HepG2 (cell line): ENCODE results near the gene PLD1. TPM values are rescaled to one million over a fixed set of nuclear protein-coding genes. Genes with fewer than 3 reads are reported as not detected.

Source experiments
- AKAP8 ChIP-seq: sonication (generic); formaldehyde crosslinking; IDR thresholded peaks from 2 replicates; pipeline ENCODE4 v1.5.1; 2020; ENCODE audit warnings: mild to moderate bottlenecking, missing genetic modification reagents
- ARNT ChIP-seq: fragments of 450-650 bp; IDR thresholded peaks from 2 replicates; pipeline ENCODE4 v1.6.1; 2017
- DNMT1 ChIP-seq: sonication (generic); formaldehyde crosslinking; IDR thresholded peaks from 2 replicates; pipeline ENCODE4 v1.5.1; 2020; ENCODE audit warnings: mild to moderate bottlenecking, missing genetic modification reagents
- EHMT2 ChIP-seq: fragments of 200-600 bp; sonication (generic); IDR thresholded peaks from 2 replicates; pipeline ENCODE4 v1.7.0; 2017; ENCODE audit warnings: antibody characterized with exemption, low read depth, low read length, borderline replicate concordance
- KDM2A ChIP-seq: sonication (generic); formaldehyde crosslinking; IDR thresholded peaks from 2 replicates; pipeline ENCODE4 v1.4.0; 2020; ENCODE audit warnings: low read depth, missing genetic modification reagents, borderline replicate concordance
- KLF12 ChIP-seq: sonication (generic); formaldehyde crosslinking; IDR thresholded peaks from 2 replicates; pipeline ENCODE4 v1.4.0; 2020; ENCODE audit warnings: missing genetic modification reagents, borderline replicate concordance
- MAFG ChIP-seq: sonication (generic); formaldehyde crosslinking; IDR thresholded peaks from 2 replicates; pipeline ENCODE4 v1.5.1; 2020; ENCODE audit warnings: mild to moderate bottlenecking, missing genetic modification reagents
- MXD4 ChIP-seq: IDR thresholded peaks from 2 replicates; pipeline ENCODE4 v1.6.1; 2016; ENCODE audit warnings: mild to moderate bottlenecking, missing biosample characterization, missing genetic modification reagents
- NFE2L1 ChIP-seq: sonication (generic); formaldehyde crosslinking; IDR thresholded peaks from 2 replicates; pipeline ENCODE4 v1.4.0; 2020; ENCODE audit warnings: missing genetic modification reagents, mild to moderate bottlenecking, borderline replicate concordance
- THAP9 ChIP-seq: sonication (generic); formaldehyde crosslinking; IDR thresholded peaks from 2 replicates; pipeline ENCODE4; 2020; ENCODE audit warnings: missing genetic modification reagents, mild to moderate bottlenecking, borderline replicate concordance
- ZNF354B ChIP-seq: sonication (generic); formaldehyde crosslinking; IDR thresholded peaks from 2 replicates; pipeline ENCODE4 v1.8.0; 2022; ENCODE audit warnings: mild to moderate bottlenecking, missing genetic modification reagents
- ZNF556 ChIP-seq: sonication (generic); formaldehyde crosslinking; IDR thresholded peaks from 2 replicates; pipeline ENCODE4 v1.4.0; 2020; ENCODE audit warnings: mild to moderate bottlenecking, missing genetic modification reagents, borderline replicate concordance
- ZNF564 ChIP-seq: sonication (generic); formaldehyde crosslinking; IDR thresholded peaks from 2 replicates; pipeline ENCODE4 v1.8.1; 2023; ENCODE audit warnings: mild to moderate bottlenecking, missing genetic modification reagents
- ZNF639 ChIP-seq: conservative IDR thresholded peaks from 2 replicates; pipeline ENCODE4 v1.6.1; 2018; ENCODE audit warnings: missing genetic modification reagents
- ZNF746 ChIP-seq: sonication (generic); formaldehyde crosslinking; IDR thresholded peaks from 2 replicates; pipeline ENCODE4 v1.8.0; 2022; ENCODE audit warnings: mild to moderate bottlenecking, missing genetic modification reagents
- ZSCAN22 ChIP-seq: sonication (generic); formaldehyde crosslinking; IDR thresholded peaks from 2 replicates; pipeline ENCODE4 v1.4.0; 2020; ENCODE audit warnings: mild to moderate bottlenecking, missing genetic modification reagents
- polyA plus RNA-seq, 8 experiments: library from polyadenylated mRNA; depleted of rRNA in 3 of 8; stranded (reverse) in 7 of 8; unstranded in 1 of 8; fragments of >200 nt; fragmentation: Illumina TruSeq in 4 of 8; extraction: Trizol in 4 of 8; gene quantifications; 2 replicates each; pipeline versions ENCODE4 v1.2.1 to v1.2.3, GENCODE V29; 2011 to 2016; ENCODE audit warnings: low read depth in 4 of 8, missing spikeins in 1 of 8, mixed read lengths in 1 of 8; ENCODE audit not compliant: insufficient read depth in 1 of 8
- total RNA-seq, 5 experiments: library from RNA; depleted of rRNA; stranded (reverse); fragments of >200 nt; fragmentation: Illumina TruSeq; extraction: Trizol; gene quantifications; 2 replicates each; pipeline ENCODE4 v1.2.3, GENCODE V29; 2016; ENCODE audit warnings: low read depth in 1 of 5
- TF ChIP-seq, protein P1 (sequence below): sonication (generic); formaldehyde crosslinking; IDR thresholded peaks from 2 replicates; pipeline ENCODE4 v1.5.0; 2020; ENCODE audit warnings: missing genetic modification reagents
- TF ChIP-seq, protein P2 (sequence below): sonication (generic); formaldehyde crosslinking; IDR thresholded peaks from 2 replicates; pipeline ENCODE4 v1.4.0; 2020; ENCODE audit warnings: missing genetic modification reagents; ENCODE audit errors: not compliant biosample characterization
- TF ChIP-seq, protein P3 (sequence below): sonication (generic); formaldehyde crosslinking; IDR thresholded peaks from 2 replicates; pipeline ENCODE4 v1.4.0; 2020; ENCODE audit warnings: mild to moderate bottlenecking, missing genetic modification reagents
- TF ChIP-seq, protein P4 (sequence below): sonication (generic); formaldehyde crosslinking; IDR thresholded peaks from 2 replicates; pipeline ENCODE4 v1.8.0; 2023; ENCODE audit warnings: mild to moderate bottlenecking, missing genetic modification reagents

PLD1 gene
- total and polyA plus RNA-seq, 2 of the 13 experiments (the other 11 are each of a cell fraction or from before 2014, with no cell fraction given), result 27.1 to 59.4 TPM

DNA sequence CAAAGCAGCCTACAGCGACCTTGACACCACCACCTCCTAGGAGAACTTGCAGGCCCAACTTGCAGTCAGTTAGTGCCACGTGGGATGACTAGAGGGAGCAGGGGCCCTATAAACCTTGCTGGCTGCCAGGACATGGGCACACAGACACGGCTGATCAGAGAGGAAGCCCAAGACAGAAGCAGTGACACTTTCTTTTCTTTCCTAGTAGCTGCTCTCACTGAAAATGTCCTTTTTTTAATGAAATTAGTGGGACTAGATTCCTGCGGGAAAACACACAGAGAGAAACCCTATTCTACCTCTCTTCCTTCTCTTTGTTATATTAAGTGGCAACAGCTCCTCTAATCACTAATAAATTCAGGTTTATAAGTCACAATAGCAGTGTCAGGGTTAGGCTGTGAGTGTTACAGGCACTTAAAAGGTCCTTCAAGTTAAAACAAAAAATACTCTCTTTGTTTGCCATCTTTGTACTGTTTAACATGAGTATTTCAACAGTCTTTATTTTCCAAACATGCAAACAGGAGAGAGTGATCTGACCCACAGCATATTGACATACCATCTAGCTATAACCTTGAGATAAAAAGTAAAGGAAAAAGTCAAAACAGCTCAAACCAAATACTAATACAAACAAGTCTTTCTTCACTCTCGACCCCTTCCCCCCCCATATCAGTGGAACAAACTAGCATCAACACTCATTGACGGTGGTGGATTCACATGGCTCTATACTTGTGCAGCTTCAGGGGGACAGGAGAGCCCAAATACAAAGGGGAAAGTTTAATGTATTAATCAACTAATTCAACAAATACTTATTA, 30.7 kb upstream of the PLD1 start (continued):
- TF ChIP-seq, protein P1, sequence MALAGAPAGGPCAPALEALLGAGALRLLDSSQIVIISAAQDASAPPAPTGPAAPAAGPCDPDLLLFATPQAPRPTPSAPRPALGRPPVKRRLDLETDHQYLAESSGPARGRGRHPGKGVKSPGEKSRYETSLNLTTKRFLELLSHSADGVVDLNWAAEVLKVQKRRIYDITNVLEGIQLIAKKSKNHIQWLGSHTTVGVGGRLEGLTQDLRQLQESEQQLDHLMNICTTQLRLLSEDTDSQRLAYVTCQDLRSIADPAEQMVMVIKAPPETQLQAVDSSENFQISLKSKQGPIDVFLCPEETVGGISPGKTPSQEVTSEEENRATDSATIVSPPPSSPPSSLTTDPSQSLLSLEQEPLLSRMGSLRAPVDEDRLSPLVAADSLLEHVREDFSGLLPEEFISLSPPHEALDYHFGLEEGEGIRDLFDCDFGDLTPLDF, result no peak
- TF ChIP-seq KLF12 (CRISPR knock-in tag), result no peak
- TF ChIP-seq THAP9 (CRISPR knock-in tag), result no peak; the same call in 1 of the 2 replicates
- TF ChIP-seq MXD4 (CRISPR knock-in tag), result peak; percentile 70; the same call in 1 of the 2 replicates
- no peak for TF ChIP-seq ZNF354B (CRISPR knock-in tag)
- TF ChIP-seq, protein P2, sequence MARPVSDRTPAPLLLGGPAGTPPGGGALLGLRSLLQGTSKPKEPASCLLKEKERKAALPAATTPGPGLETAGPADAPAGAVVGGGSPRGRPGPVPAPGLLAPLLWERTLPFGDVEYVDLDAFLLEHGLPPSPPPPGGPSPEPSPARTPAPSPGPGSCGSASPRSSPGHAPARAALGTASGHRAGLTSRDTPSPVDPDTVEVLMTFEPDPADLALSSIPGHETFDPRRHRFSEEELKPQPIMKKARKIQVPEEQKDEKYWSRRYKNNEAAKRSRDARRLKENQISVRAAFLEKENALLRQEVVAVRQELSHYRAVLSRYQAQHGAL (CRISPR knock-in tag), result no peak
- TF ChIP-seq, protein P3, sequence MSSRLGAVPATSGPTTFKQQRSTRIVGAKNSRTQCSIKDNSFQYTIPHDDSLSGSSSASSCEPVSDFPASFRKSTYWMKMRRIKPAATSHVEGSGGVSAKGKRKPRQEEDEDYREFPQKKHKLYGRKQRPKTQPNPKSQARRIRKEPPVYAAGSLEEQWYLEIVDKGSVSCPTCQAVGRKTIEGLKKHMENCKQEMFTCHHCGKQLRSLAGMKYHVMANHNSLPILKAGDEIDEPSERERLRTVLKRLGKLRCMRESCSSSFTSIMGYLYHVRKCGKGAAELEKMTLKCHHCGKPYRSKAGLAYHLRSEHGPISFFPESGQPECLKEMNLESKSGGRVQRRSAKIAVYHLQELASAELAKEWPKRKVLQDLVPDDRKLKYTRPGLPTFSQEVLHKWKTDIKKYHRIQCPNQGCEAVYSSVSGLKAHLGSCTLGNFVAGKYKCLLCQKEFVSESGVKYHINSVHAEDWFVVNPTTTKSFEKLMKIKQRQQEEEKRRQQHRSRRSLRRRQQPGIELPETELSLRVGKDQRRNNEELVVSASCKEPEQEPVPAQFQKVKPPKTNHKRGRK, result no peak
- TF ChIP-seq ZNF639 (CRISPR knock-in tag), result 0 out of 2 replicates have a peak, but pooled peaks have one; percentile 46
- TF ChIP-seq ZSCAN22 (CRISPR knock-in tag), result 0 out of 2 replicates have a peak, but pooled peaks have one; percentile 59
- TF ChIP-seq NFE2L1 (CRISPR knock-in tag), result no peak
- peak; percentile 27; the same call in 1 of the 2 replicates for TF ChIP-seq AKAP8 (CRISPR knock-in tag)
- peak; percentile 34; the same call in 1 of the 2 replicates for TF ChIP-seq ZNF746 (CRISPR knock-in tag)
- TF ChIP-seq MAFG (CRISPR knock-in tag), result no peak
- 0 out of 2 replicates have a peak, but pooled peaks have one; percentile 7 for TF ChIP-seq EHMT2
- no peak for TF ChIP-seq DNMT1 (CRISPR knock-in tag)
- TF ChIP-seq, protein P4, sequence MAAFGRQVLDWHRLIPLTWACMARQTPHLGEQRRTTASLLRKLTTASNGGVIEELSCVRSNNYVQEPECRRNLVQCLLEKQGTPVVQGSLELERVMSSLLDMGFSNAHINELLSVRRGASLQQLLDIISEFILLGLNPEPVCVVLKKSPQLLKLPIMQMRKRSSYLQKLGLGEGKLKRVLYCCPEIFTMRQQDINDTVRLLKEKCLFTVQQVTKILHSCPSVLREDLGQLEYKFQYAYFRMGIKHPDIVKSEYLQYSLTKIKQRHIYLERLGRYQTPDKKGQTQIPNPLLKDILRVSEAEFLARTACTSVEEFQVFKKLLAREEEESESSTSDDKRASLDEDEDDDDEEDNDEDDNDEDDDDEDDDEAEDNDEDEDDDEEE (CRISPR knock-in tag), result no peak
- peak; percentile 78; the same call in 1 of the 2 replicates for TF ChIP-seq ZNF564 (CRISPR knock-in tag)
- peak; percentile 50; the same call in 1 of the 2 replicates for TF ChIP-seq ZNF556 (CRISPR knock-in tag)
- 0 out of 2 replicates have a peak, but pooled peaks have one; percentile 44 for TF ChIP-seq KDM2A (CRISPR knock-in tag)
- TF ChIP-seq ARNT, result no peak
